Measurements from ENCODE around the gene MORN5. TPM values are rescaled to one million over a fixed set of nuclear protein-coding genes. Genes with fewer than 3 reads are reported as not detected.

Gene MORN5
- polyA plus RNA-seq, 1 donor from 2014 or later: not detected

GRCh38 chr9:122133984-122134535 is 25.6 kb upstream of the MORN5 start:
- Histone ChIP-seq H2AFZ (ENCODE audit: low read depth, low read length) (no peak overlapping the region), H3K27ac (ENCODE audit: low read length) (no peak overlapping the region), H3K4me3 (ENCODE audit: low read length) (no peak overlapping the region), H4K20me1 (ENCODE audit: insufficient read depth) (no peaks in the 10 kb centered on the region), H3K36me3 (ENCODE audit: insufficient read depth, low read length) (no peaks in the 10 kb centered on the region), H3K27me3 (ENCODE audit: insufficient read depth, low read depth, low read length) (peaks cover 34% of the 10 kb centered on the region), H3K9me3 (ENCODE audit: low read length) (no peaks in the 10 kb centered on the region), H3K9ac (ENCODE audit: low read length) (no peak overlapping the region), H3K9me2 (ENCODE audit: insufficient read depth, low read length) (no peaks in the 10 kb centered on the region), H3K4me2 (ENCODE audit: low read length) (no peak overlapping the region), H3K79me2 (replicated peaks; ENCODE audit: insufficient read depth, low read length) (no peaks in the 10 kb centered on the region), H3F3A (ENCODE audit: insufficient read depth, low read length, poor library complexity, severe bottlenecking) (no peaks in the 10 kb centered on the region)
- TF ChIP-seq MXI1 (conservative IDR thresholded peaks at IDR 0.05; ENCODE audit: poor library complexity, severe bottlenecking): no peak
- no peak for TF ChIP-seq REST (IDR thresholded peaks at IDR 0.05; ENCODE audit: borderline replicate concordance)
- no peak for TF ChIP-seq CTCF (IDR thresholded peaks at IDR 0.05; ENCODE audit: poor library complexity, severe bottlenecking)
- TF ChIP-seq EZH2 (IDR thresholded peaks at IDR 0.05; ENCODE audit: borderline replicate concordance, insufficient read depth, low read length, poor library complexity, severe bottlenecking): no peak
- no peak for TF ChIP-seq SMC3 (conservative IDR thresholded peaks at IDR 0.05; ENCODE audit: poor library complexity)
- TF ChIP-seq EP300 (conservative IDR thresholded peaks at IDR 0.05; ENCODE audit: poor library complexity, severe bottlenecking): no peak
- no peak for TF ChIP-seq POLR2AphosphoS5 (IDR thresholded peaks at IDR 0.05)
- TF ChIP-seq TAF1 (IDR thresholded peaks at IDR 0.05; ENCODE audit: low read depth): no peak
- TF ChIP-seq RAD21 (conservative IDR thresholded peaks at IDR 0.05): no peak

GRCh38 chr9:122134822-122135528 is 24.7 kb upstream of the MORN5 start:
- H4K20me1 ChIP-seq (ENCODE audit: insufficient read depth): no peaks in the 10 kb centered on the region
- H3F3A ChIP-seq (ENCODE audit: insufficient read depth, low read length, poor library complexity, severe bottlenecking): no peaks in the 10 kb centered on the region
- no peaks in the 10 kb centered on the region for H3K36me3 ChIP-seq (ENCODE audit: insufficient read depth, low read length)
- no peak overlapping the region for H2AFZ ChIP-seq (ENCODE audit: low read depth, low read length)
- no peaks in the 10 kb centered on the region for H3K9me2 ChIP-seq (ENCODE audit: insufficient read depth, low read length)
- H3K9ac ChIP-seq (ENCODE audit: low read length): no peak overlapping the region
- no peak overlapping the region for H3K4me2 ChIP-seq (ENCODE audit: low read length)
- H3K4me3 ChIP-seq (ENCODE audit: low read length): no peak overlapping the region
- no peaks in the 10 kb centered on the region for H3K9me3 ChIP-seq (ENCODE audit: low read length)
- TF ChIP-seq REST (IDR thresholded peaks at IDR 0.05; ENCODE audit: borderline replicate concordance): no peak
- TF ChIP-seq RAD21 (conservative IDR thresholded peaks at IDR 0.05): no peak
- no peak for TF ChIP-seq EP300 (conservative IDR thresholded peaks at IDR 0.05; ENCODE audit: poor library complexity, severe bottlenecking)
- TF ChIP-seq CTCF (IDR thresholded peaks at IDR 0.05; ENCODE audit: poor library complexity, severe bottlenecking): no peak
- no peak for TF ChIP-seq SMC3 (conservative IDR thresholded peaks at IDR 0.05; ENCODE audit: poor library complexity)
- peaks cover 34% of the 10 kb centered on the region for H3K27me3 ChIP-seq (ENCODE audit: insufficient read depth, low read depth, low read length)
- no peak overlapping the region for H3K27ac ChIP-seq (ENCODE audit: low read length)
- no peaks in the 10 kb centered on the region for H3K79me2 ChIP-seq (replicated peaks; ENCODE audit: insufficient read depth, low read length)

Data from neural cell (in vitro differentiated cells).